LNCaP clone FGC (cell line): Measurements from ENCODE around the gene H2BK1.

Experiments
- DNase-seq: peaks from one replicate; pipeline ENCODE4 v3.0.0-alpha.2; 2011; ENCODE audit warnings: low read depth
- H3K4me3 ChIP-seq: 2 replicates; pipeline ENCODE4 v1.5.1; 2011; ENCODE audit warnings: mild to moderate bottlenecking, low read depth, low read length, control low read depth
- CTCF ChIP-seq: IDR thresholded peaks from 2 replicates; pipeline ENCODE4 v1.5.1; 2012; ENCODE audit warnings: mild to moderate bottlenecking; ENCODE audit not compliant: control insufficient read depth, insufficient read depth; ENCODE audit errors: extremely low read depth

The H2BK1 gene

DNA sequence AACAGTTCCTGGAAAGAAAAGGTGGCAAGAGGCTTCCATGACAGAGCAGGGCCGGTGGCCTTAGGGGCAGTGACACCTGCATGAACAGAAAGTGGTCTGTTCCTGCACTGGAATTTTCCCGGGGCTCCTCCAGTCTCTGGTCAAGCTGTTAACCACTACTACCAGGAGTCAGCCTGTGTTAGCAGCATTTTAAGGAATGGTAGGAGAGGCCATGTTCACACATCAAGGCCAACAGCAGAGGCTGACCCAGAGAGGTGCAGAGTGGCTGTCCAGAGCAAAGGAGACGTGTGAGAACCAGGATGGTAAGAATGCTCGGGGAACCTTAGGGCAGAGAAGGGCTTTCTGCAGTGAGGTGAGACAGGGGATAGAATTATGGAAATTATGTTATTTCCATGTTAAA is 8.5 kb downstream of the H2BK1 start:
- no peak for DNase-seq
- TF ChIP-seq CTCF = no peak
- H3K4me3 ChIP-seq = no peak overlapping the region

- TF ChIP-seq CTCF = no peak
- no peak overlapping the region for H3K4me3 ChIP-seq
- no peak for DNase-seq
These were observed 8.9 kb downstream of the H2BK1 start for GRCh38 chr7:151201344-151201743.

GRCh38 chr7:151198945-151199848 is 11.1 kb downstream of the H2BK1 start:
- no peak for TF ChIP-seq CTCF
- DNase-seq = no peak
- H3K4me3 ChIP-seq = no peak overlapping the region

GRCh38 chr7:151197932-151198331 is 12.4 kb downstream of the H2BK1 start:
- TF ChIP-seq CTCF = no peak
- no peak overlapping the region for H3K4me3 ChIP-seq
- DNase-seq = no peak

- no peak overlapping the region for H3K4me3 ChIP-seq
- DNase-seq = no peak
- TF ChIP-seq CTCF = no peak
These were observed 14.5 kb downstream of the H2BK1 start for GRCh38 chr7:151195616-151196450.

GRCh38 chr7:151194188-151194587 is 16.1 kb downstream of the H2BK1 start:
- DNase-seq = no peak
- H3K4me3 ChIP-seq = no peak overlapping the region
- no peak for TF ChIP-seq CTCF
